Neuronal stem cell (in vitro differentiated cells): ENCODE measurements around the gene PDS5B.
"Not testable (repeated sequence)": the region's sequence is repeated elsewhere in the genome, so short reads cannot be mapped to it uniquely, and the experiment has no call there.

Experiments used
- DNase-seq: peaks from one replicate; pipeline ENCODE4 v3.0.0-alpha.2; 2013; ENCODE audit warnings: low spot score
- H2AFZ ChIP-seq: one replicate; pipeline ENCODE4 v1.6.1; 2013; ENCODE audit warnings: mild to moderate bottlenecking, low read length, inconsistent platforms
- H2AK5ac ChIP-seq: 2 replicates; pipeline ENCODE4 v1.6.1; 2013; ENCODE audit warnings: low read depth, mild to moderate bottlenecking, inconsistent platforms, low read length, moderate library complexity, mixed read lengths
- H2BK120ac ChIP-seq: 2 replicates; pipeline ENCODE4 v1.6.1; 2013; ENCODE audit warnings: low read depth, mild to moderate bottlenecking, inconsistent platforms, low read length, moderate library complexity, mixed read lengths
- H2BK12ac ChIP-seq: one replicate; pipeline ENCODE4 v1.6.1; 2013; ENCODE audit warnings: low read length, inconsistent platforms
- H2BK15ac ChIP-seq: 2 replicates; pipeline ENCODE4 v1.6.1; 2013; ENCODE audit warnings: mild to moderate bottlenecking, low read length, inconsistent platforms, mixed read lengths
- H2BK5ac ChIP-seq: one replicate; pipeline ENCODE4 v1.6.1; 2013; ENCODE audit warnings: inconsistent platforms, mild to moderate bottlenecking, low read length, moderate library complexity
- H3K14ac ChIP-seq: one replicate; pipeline ENCODE4 v1.6.1; 2013; ENCODE audit warnings: low read length, inconsistent platforms
- H3K18ac ChIP-seq: 2 replicates; pipeline ENCODE4 v1.6.1; 2013; ENCODE audit warnings: low read length, inconsistent platforms
- H3K23ac ChIP-seq: 2 replicates; pipeline ENCODE4 v1.6.1; 2013; ENCODE audit warnings: low read depth, mild to moderate bottlenecking, mixed read lengths, low read length, inconsistent platforms; ENCODE audit not compliant: poor library complexity
- H3K27ac ChIP-seq: replicated peaks from 3 replicates; pipeline ENCODE4 v1.5.1; 2013; ENCODE audit warnings: low read length, inconsistent platforms
- H3K27me3 ChIP-seq, 3 experiments: 2 replicates each; pipeline ENCODE4 v1.6.1; 2013; ENCODE audit warnings: low read length in 3 of 3, mild to moderate bottlenecking in 2 of 3, inconsistent platforms in 1 of 3, low read depth in 1 of 3, mixed read lengths in 1 of 3, moderate library complexity in 1 of 3; ENCODE audit not compliant: control insufficient read depth in 3 of 3, insufficient read depth in 3 of 3
- H3K36me3 ChIP-seq, 2 donors: replicated peaks in 1 of 2; 2 replicates each; pipeline ENCODE4 v1.6.1; 2013; ENCODE audit warnings: low read length in 2 of 2; ENCODE audit not compliant: control insufficient read depth in 2 of 2, insufficient read depth in 2 of 2
- H3K4ac ChIP-seq: 2 replicates; pipeline ENCODE4 v1.6.1; 2013; ENCODE audit warnings: inconsistent platforms, mild to moderate bottlenecking, low read length, moderate library complexity
- H3K4me1 ChIP-seq, 2 donors: 1 replicate in 1 of 2; 2 replicates in 1 of 2; pipeline ENCODE4 v1.6.1; 2013; ENCODE audit warnings: low read length in 2 of 2, low read depth in 1 of 2; ENCODE audit not compliant: control insufficient read depth in 2 of 2, insufficient read depth in 1 of 2
- H3K4me2 ChIP-seq: one replicate; pipeline ENCODE4 v1.6.1; 2013; ENCODE audit warnings: mild to moderate bottlenecking, low read length, inconsistent platforms; ENCODE audit not compliant: insufficient read depth, poor library complexity, severe bottlenecking
- H3K4me3 ChIP-seq, 2 donors: 2 replicates each; pipeline ENCODE4 v1.5.1; 2013; ENCODE audit warnings: low read length in 2 of 2, mild to moderate bottlenecking in 2 of 2, inconsistent platforms in 1 of 2, moderate library complexity in 1 of 2
- H3K79me1 ChIP-seq: one replicate; pipeline ENCODE4 v1.6.1; 2013; ENCODE audit warnings: low read depth, mild to moderate bottlenecking, inconsistent platforms, low read length, moderate library complexity
- H3K9ac ChIP-seq: one replicate; pipeline ENCODE4 v1.6.1; 2013; ENCODE audit warnings: mild to moderate bottlenecking, low read depth, low read length, inconsistent platforms; ENCODE audit not compliant: poor library complexity
- H3K9me3 ChIP-seq, 2 donors: replicated peaks in 1 of 2; 2 replicates each; pipeline versions ENCODE3 to v1.6.1; 2013; ENCODE audit warnings: low read length in 2 of 2, mild to moderate bottlenecking in 2 of 2, inconsistent platforms in 1 of 2, low read depth in 1 of 2, mixed read lengths in 1 of 2, moderate library complexity in 1 of 2; ENCODE audit not compliant: control insufficient read depth in 2 of 2, insufficient read depth in 1 of 2
- H4K8ac ChIP-seq: one replicate; pipeline ENCODE4 v1.6.1; 2013; ENCODE audit warnings: low read depth, mild to moderate bottlenecking, inconsistent platforms, low read length, moderate library complexity
- H4K91ac ChIP-seq: one replicate; pipeline ENCODE4 v1.6.1; 2013; ENCODE audit warnings: low read length, low read depth, mild to moderate bottlenecking, inconsistent platforms; ENCODE audit not compliant: poor library complexity
- WGBS, 2 donors: extraction: QIAGEN DNeasy Blood & Tissue Kit; methylation state at CpG; one replicate each; pipeline ENCODE4 v1.1.7; 2013; ENCODE audit warnings: missing lambda C conversion rate in 2 of 2, mixed read lengths in 1 of 2; ENCODE audit not compliant: insufficient read length in 2 of 2, insufficient replicate concordance in 1 of 2; ENCODE audit errors: extremely low coverage in 2 of 2; 5-methylcytosine and 5-hydroxymethylcytosine counted together

PDS5B gene

GRCh38 chr13:32549788-32550187, 36.5 kb upstream of the PDS5B start:
- H3K36me3 ChIP-seq, result no peaks in the 10 kb centered on the region
- no peak overlapping the region for H3K14ac ChIP-seq
- H4K91ac ChIP-seq, result no peak overlapping the region
- no peaks in the 10 kb centered on the region for H3K9me3 ChIP-seq
- H2BK5ac ChIP-seq, result no peak overlapping the region
- no peak overlapping the region for H3K27ac ChIP-seq
- no peak overlapping the region for H2AK5ac ChIP-seq
- H3K18ac ChIP-seq, result no peak overlapping the region
- H2BK12ac ChIP-seq, result no peak overlapping the region
- no peak overlapping the region for H3K4me3 ChIP-seq
- no peaks in the 10 kb centered on the region for H3K4me1 ChIP-seq
- H3K9ac ChIP-seq, result no peak overlapping the region
- DNase-seq, result no peak
- H4K8ac ChIP-seq, result no peak overlapping the region
- H2AFZ ChIP-seq, result no peak overlapping the region
- no peak overlapping the region for H2BK15ac ChIP-seq
- H3K4me2 ChIP-seq, result no peak overlapping the region
- no peak overlapping the region for H3K23ac ChIP-seq
- no CpG with 5 or more reads among the region's 3 CpGs for WGBS, 2 donors
- no peaks in the 10 kb centered on the region for H3K79me1 ChIP-seq
- no peaks in the 10 kb centered on the region for H3K27me3 ChIP-seq
- no peak overlapping the region for H2BK120ac ChIP-seq
- no peak overlapping the region for H3K4ac ChIP-seq

DNA sequence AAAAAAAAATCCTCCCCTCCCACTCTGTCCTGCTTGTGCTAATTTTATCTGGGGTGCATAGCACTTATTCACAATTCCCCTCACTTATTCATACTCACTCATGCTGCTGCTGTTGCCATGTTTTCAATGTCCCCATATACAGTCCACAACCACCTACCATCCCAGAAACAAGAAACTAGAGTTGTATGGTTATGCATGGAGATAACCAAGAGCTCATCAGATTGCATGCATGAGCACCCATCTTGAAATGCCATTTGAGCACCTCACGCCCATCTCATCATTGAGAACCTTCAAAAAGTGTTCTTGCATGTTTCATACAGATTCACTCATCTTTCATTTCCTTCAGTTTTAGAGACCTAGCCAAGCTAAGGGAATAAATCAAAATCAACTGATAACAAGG, 32.5 kb upstream of the PDS5B start:
- Histone ChIP-seq H4K8ac (no peak overlapping the region), H3K9ac (no peak overlapping the region), H2BK120ac (no peak overlapping the region), H3K9me3 (no peaks in the 10 kb centered on the region), H2BK5ac (no peak overlapping the region), H3K36me3 (no peaks in the 10 kb centered on the region), H3K4ac (no peak overlapping the region), H3K4me3 (no peak overlapping the region), H3K79me1 (no peaks in the 10 kb centered on the region), H3K27ac (no peak overlapping the region), H3K23ac (no peak overlapping the region), H3K4me2 (no peak overlapping the region), H3K14ac (no peak overlapping the region), H4K91ac (no peak overlapping the region), H2BK15ac (no peak overlapping the region), H2AFZ (no peak overlapping the region), H3K4me1 (no peaks in the 10 kb centered on the region), H2AK5ac (no peak overlapping the region), H2BK12ac (no peak overlapping the region), H3K18ac (no peak overlapping the region), H3K27me3 (no peaks in the 10 kb centered on the region)
- DNase-seq, result no peak
- no CpG with 5 or more reads among the region's 1 CpG for WGBS, 2 donors

DNA sequence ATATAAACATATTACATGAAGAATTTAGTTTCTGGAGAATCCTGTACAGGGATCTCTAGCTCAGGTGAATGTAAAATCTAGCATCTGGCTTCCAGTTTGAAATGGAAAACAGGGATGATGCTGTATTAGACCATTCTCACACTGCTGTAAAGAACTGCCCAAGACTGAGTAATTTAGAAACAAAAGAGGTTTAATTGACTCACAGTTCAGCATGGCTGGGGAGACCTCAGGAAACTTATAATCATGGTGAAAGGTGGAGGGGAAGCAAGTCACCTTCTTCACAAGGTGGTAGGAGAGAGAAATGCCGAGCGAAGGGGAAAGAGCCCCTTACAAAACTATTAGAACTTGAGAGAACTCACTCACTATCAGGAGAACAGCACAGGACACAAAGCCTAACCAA, 30.6 kb upstream of the PDS5B start:
- Histone ChIP-seq H3K9me3 (peaks cover 0 to 2% of the 10 kb centered on the region in 2 donors), H3K18ac (no peak overlapping the region), H3K4me1 (no peaks in the 10 kb centered on the region), H2BK5ac (no peak overlapping the region), H2BK120ac (no peak overlapping the region), H2AFZ (no peak overlapping the region), H4K91ac (no peak overlapping the region), H3K27ac (no peak overlapping the region), H3K4me3 (no peak overlapping the region), H3K27me3 (no peaks in the 10 kb centered on the region), H3K23ac (no peak overlapping the region), H3K36me3 (no peaks in the 10 kb centered on the region), H3K79me1 (no peaks in the 10 kb centered on the region), H2AK5ac (no peak overlapping the region), H4K8ac (no peak overlapping the region), H2BK15ac (no peak overlapping the region), H3K14ac (no peak overlapping the region), H3K4me2 (no peak overlapping the region), H3K4ac (no peak overlapping the region), H3K9ac (no peak overlapping the region), H2BK12ac (no peak overlapping the region)
- DNase-seq, result no peak
- no CpG with 5 or more reads among the region's 2 CpGs for WGBS, 2 donors

DNA sequence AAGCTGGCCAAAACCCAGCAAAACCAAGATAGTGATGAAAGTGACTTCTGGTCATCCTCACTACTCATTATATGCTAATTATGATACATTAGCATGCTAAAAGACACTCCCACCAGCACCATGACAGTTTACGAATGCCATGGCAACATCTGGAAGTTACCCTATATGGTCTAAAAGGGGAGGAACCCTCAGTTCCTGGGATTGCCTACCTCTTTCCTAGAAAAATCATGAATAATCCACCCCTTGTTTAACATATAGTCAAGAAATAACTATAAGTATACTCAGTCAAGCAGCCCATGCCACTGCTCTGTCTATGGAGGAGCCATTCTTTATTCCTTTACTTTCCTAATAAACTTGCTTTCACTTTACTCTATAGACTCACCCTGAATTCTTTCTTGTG, 25.4 kb upstream of the PDS5B start:
- H3K4me3 ChIP-seq, H3K27me3 ChIP-seq, H2BK15ac ChIP-seq, H3K4me2 ChIP-seq, H2BK5ac ChIP-seq, H3K14ac ChIP-seq, H2BK12ac ChIP-seq, H3K27ac ChIP-seq, H2BK120ac ChIP-seq, H3K79me1 ChIP-seq, H4K91ac ChIP-seq, H3K4ac ChIP-seq, H4K8ac ChIP-seq, H3K9me3 ChIP-seq, H3K4me1 ChIP-seq, H3K23ac ChIP-seq, DNase-seq, H2AK5ac ChIP-seq, H3K36me3 ChIP-seq, H2AFZ ChIP-seq, H3K18ac ChIP-seq, H3K9ac ChIP-seq: not testable (repeated sequence)
- no CpG with 5 or more reads among the region's 1 CpG for WGBS, 2 donors
